HCT116 (cell line): Measurements from ENCODE around the gene DIPK1A.

Experiments
- CEBPB ChIP-seq: IDR thresholded peaks from 2 replicates; pipeline ENCODE4 v1.6.1; 2012; ENCODE audit warnings: low read depth
- EZH2 ChIP-seq: fragments of 200-600 bp; sonication (generic); IDR thresholded peaks from 2 replicates; pipeline ENCODE4 v1.6.1; 2017; ENCODE audit warnings: antibody characterized with exemption, mixed run types
- POLR2AphosphoS5 ChIP-seq: IDR thresholded peaks from 2 replicates; pipeline ENCODE4 v1.6.1; 2011; ENCODE audit warnings: mild to moderate bottlenecking, low read depth, low read length, moderate library complexity
- REST ChIP-seq: IDR thresholded peaks from 2 replicates; pipeline ENCODE4 v1.6.1; 2012; ENCODE audit warnings: low read depth

GRCh38 chr1:92931691-92932090 is 29.6 kb downstream of the DIPK1A start:
- TF ChIP-seq POLR2AphosphoS5 (no peak), CEBPB (no peak), EZH2 (no peak), REST (no peak)
